WI38 (cell line): ENCODE results near the gene CEP43.

Experiments used
- H3K4me3 ChIP-seq: 2 replicates; pipeline ENCODE4 v1.5.1; 2011; ENCODE audit warnings: low read depth, mild to moderate bottlenecking, control low read depth, low read length
- TF ChIP-seq, protein P1 (sequence below): IDR thresholded peaks from 2 replicates; pipeline ENCODE4 v1.5.1; 2012; ENCODE audit warnings: low read depth, mild to moderate bottlenecking, control low read depth, low read length

CEP43 gene

GRCh38 chr6:166952567-166953486, 46.4 kb upstream of the CEP43 start:
- H3K4me3 ChIP-seq: no peak overlapping the region
- TF ChIP-seq, protein P1, sequence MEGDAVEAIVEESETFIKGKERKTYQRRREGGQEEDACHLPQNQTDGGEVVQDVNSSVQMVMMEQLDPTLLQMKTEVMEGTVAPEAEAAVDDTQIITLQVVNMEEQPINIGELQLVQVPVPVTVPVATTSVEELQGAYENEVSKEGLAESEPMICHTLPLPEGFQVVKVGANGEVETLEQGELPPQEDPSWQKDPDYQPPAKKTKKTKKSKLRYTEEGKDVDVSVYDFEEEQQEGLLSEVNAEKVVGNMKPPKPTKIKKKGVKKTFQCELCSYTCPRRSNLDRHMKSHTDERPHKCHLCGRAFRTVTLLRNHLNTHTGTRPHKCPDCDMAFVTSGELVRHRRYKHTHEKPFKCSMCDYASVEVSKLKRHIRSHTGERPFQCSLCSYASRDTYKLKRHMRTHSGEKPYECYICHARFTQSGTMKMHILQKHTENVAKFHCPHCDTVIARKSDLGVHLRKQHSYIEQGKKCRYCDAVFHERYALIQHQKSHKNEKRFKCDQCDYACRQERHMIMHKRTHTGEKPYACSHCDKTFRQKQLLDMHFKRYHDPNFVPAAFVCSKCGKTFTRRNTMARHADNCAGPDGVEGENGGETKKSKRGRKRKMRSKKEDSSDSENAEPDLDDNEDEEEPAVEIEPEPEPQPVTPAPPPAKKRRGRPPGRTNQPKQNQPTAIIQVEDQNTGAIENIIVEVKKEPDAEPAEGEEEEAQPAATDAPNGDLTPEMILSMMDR: no peak

DNA sequence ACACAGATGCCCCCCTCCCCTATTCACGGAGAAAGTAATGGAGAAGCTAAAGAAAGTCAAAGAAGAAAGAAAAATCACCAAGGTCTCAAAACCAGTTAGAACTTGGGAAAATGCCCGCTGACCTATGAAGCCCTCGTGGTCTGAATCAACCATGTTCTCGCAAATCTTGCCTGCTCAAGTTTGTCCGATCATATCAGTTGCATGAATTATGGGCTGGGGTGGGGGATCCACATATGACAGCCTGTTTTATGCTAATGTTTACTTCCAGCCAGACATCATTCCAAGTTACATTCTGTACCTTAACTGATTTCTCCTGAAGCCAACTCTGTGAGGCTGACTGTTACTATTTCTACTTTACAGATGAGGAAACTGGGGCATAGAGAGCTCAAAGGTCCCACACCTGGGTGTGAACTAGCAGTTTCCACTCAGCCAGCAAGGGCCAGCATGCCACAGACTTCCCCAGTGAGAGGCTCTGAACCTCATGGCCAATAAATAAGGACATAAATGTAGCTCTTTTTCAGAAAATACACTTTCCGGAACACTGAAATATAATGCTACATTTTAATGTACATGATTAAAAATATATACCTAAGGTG, 45.0 kb upstream of the CEP43 start:
- TF ChIP-seq, protein P1: no peak
- no peak overlapping the region for H3K4me3 ChIP-seq

DNA sequence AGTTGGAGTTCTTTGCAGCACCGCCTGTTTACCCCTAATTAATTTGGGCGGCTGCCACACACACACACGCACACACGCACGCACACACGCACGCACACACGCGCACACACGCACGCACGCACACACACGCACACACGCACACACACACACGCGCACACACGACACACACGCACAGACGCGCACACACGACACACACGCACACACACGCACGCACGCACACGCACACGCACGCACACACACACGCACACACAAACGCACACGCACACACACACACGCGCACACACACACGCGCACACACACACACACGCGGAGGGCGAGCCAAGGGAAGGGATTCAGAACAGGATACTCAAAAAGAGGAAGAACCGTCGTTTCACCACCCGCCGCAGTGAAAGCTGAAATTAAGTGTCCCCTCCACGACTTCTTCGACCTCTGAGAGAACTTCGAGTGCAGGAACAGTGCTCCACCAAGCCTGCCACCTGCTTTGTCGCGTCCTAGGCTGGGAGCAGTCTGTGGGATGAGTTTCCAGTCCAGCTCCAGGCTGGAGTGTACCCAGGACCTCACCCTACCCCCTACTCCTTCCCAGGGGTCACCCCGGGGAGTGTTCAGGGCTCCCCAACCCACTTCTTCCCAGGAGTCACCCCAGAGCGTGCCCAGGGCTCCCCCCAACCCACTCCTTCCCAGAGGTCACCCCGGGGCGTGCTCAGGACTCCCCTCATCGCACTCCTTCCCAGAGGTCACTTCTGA, 43.9 kb upstream of the CEP43 start:
- H3K4me3 ChIP-seq: peak overlapping the region; percentile 71
- TF ChIP-seq, protein P1: no peak

GRCh38 chr6:166955865-166956443, 43.2 kb upstream of the CEP43 start:
- TF ChIP-seq, protein P1: no peak

GRCh38 chr6:166956444-166957086, 42.6 kb upstream of the CEP43 start, which contains the start of gene RNASET2:
TSS of gene RNASET2 (minus strand) at chr6:166956550. CDS start at chr6:166956182, 368 bp downstream.
- TF ChIP-seq, protein P1: no peak
- peak within 1 kb of the TSS; percentile 71 for H3K4me3 ChIP-seq

More at GRCh38 chr6:166955865-166956443, 43.2 kb upstream of the CEP43 start:
- H3K4me3 ChIP-seq: peak overlapping the region; percentile 71

DNA sequence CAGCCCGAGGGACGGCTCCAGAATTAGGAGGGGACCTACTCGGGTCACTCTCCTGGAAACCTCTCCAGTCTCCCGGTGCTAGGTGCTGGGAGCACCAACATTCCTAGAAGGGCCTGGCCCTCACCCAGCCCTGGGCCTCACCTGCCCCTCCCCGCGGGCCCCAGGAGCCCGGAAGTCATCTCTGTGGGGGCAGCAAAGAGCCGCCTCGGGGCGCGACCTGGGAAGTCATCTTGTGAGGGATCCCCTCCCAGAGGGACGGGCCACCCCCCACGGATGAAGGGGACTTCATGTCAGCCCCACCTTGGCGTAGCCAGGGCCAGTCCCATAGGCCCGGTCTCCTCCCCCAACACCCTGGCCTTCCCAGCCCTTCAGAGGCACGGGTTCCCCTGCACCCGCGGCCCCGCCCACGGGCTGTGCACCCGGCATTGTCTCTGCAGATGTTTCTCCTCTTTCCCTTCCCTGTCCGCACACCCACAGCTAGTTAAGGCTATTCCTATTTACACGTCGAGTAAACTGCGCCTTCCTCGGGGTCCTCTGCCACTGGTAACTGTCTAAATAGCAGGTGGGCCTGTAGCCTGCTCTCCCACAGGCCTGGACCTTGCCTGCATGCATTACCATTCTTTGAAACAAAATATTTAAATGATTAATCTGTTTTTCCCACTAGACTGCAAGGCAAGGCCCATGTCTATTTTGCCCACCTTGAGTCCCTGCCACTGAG, 42.0 kb upstream of the CEP43 start:
- TF ChIP-seq, protein P1: no peak
- peak overlapping the region; percentile 71 for H3K4me3 ChIP-seq
